Fibroblast of skin of back (primary cell): ENCODE measurements around the gene FMOD.
"Not testable (repeated sequence)": the region's sequence is repeated elsewhere in the genome, so short reads cannot be mapped to it uniquely, and the experiment has no call there.

Experiments used
- DNase-seq: peaks from one replicate; pipeline ENCODE4 v3.0.0-alpha.2; 2013

Gene FMOD

DNA sequence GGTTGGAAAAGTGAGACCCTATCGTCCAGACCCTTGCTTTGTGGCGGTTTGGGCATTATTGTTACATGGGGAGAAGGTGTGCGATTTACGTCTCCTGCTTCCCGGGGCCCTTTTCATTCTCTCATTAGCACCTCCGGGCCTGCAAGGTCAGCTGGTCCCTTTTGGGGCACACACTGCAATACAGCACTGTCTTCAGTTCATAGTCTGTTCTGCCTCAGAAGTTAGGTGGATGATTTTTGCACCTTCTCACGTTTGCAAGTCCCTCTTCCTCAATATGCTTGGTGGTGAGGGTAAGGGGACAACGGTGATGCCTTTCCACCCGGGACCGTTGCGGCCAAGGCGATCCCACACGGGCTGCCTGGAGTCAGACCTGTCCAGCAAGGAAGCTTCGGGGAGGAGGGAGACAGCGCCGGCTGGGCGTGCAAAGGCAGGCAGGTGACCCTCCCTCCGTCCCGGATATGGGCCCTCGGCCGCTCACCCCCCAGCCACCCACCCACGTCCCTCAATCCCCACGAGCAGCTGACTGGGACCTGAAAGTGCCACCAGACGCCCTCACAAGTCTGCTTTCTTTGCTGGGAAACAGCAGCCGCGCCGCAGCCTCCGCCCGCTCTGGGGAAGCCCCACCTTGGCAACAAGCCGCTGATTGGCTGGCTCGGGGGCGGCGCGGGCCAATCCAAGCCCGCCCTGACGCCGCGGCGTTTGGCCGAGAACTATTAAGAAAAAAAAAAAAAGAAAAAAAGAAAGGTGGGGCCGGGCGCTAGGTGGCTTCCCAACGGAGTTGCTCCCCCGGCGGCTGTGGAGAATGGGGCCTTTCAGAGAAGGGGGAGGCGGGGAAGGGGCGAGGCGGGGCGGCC is 23.9 kb downstream of the FMOD start:
- peak; percentile 82 for DNase-seq

GRCh38 chr1:203325418-203326091 is 25.4 kb downstream of the FMOD start:
- DNase-seq: no peak

GRCh38 chr1:203325026-203325417 is 25.9 kb downstream of the FMOD start:
- DNase-seq: no peak

DNA sequence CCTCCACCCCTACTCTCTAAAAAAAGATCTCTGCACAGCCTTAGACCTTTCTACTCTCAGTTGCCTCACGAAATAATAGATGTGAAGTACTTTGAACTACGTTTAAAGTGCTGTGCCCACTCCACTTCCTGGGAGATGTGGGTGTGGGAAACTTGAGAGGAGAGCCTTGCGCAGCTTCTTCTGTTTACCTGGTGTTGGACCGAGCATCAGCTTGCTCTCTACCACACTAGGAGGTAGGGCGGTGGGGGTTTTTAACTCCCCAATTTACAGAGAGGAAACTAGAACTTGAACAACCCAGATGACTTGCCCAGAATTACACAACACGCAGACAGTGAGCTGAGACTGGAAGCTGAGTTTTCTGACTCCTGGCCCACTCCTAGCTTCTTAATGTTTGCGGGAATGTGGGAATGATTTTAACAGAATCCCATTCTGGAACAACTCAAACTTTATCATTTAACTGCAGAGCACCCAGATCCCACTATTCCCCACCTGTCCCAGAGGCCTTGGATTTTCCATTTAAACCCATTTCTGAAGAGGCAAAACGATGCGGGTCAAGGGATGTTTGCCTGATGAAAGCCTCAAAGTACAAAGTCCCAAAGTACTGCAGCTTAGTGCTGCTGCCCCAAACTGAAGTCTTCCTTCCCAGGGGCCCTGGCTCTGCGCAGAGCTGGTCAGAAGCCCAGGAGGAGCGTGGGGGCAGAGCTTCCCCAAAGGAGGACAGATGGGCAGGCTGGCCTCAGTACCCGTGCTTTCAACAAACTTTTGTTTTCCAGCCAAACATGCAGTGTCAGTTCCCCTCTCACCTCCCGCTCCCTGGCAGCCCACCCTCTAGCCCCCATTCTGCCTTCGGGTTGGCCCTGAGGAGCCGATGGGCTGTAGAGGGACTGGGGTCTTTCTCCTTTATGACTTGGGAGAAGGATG is 26.6 kb downstream of the FMOD start:
- DNase-seq: no peak

- DNase-seq: no peak
Observed at GRCh38 chr1:203323587-203323986, 27.3 kb downstream of the FMOD start.

- DNase-seq: no peak
Observed at GRCh38 chr1:203322500-203323179, 28.3 kb downstream of the FMOD start.

DNA sequence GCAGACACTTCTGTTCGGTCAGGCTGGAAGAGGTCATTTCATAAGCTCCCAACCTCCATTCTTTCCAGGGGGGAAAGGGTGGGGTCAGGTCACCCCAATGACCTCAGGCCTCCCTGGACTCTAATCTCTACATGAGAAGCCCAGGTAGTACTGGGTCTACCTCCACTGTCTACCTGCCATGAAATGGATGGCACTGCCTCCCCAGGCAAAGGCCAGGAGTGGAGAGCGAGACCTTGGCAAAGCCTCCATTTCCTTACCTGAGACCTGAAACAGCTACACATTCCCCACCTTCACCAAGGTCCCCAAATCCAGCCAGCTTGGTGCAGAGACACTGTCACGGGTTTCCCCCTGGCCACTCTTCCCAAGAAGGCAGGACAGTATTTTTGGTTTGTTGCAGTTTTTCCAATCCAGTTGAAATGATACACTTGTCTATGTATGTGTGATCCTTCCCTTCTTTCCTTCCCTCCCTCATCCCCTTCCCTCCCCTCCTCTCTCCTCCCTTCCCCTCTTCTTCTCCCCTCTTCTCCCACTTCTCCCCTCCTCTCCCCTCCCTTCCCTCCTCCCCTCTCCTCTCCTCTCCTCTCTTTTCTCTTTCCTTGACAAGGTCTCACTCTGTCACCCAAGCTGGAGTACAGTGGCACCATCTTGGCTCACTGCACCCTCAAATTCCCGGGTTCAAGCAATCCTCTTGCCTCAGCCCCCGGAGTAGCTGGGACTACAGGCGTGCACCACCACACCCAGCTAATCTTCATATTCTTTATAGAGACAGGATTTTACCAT is 29.5 kb downstream of the FMOD start:
- no peak for DNase-seq

- DNase-seq: peak; percentile 24
Observed at GRCh38 chr1:203320591-203321272, 30.2 kb downstream of the FMOD start.

DNA sequence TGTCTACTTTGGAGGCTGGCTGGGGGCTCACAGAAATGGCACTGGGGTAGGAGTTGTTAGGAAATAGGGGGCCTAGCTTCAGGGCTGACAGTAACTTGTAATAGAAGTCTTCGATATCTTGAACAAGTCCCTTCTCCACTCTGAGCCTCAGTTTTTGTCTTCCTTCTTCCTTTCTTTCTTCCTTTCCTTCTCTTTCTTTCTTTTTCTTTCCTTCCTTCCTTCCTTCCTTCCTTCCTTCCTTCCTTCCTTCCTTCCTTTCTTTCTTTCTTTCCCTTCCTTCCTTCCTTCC is 32.7 kb downstream of the FMOD start:
- no peak for DNase-seq

DNA sequence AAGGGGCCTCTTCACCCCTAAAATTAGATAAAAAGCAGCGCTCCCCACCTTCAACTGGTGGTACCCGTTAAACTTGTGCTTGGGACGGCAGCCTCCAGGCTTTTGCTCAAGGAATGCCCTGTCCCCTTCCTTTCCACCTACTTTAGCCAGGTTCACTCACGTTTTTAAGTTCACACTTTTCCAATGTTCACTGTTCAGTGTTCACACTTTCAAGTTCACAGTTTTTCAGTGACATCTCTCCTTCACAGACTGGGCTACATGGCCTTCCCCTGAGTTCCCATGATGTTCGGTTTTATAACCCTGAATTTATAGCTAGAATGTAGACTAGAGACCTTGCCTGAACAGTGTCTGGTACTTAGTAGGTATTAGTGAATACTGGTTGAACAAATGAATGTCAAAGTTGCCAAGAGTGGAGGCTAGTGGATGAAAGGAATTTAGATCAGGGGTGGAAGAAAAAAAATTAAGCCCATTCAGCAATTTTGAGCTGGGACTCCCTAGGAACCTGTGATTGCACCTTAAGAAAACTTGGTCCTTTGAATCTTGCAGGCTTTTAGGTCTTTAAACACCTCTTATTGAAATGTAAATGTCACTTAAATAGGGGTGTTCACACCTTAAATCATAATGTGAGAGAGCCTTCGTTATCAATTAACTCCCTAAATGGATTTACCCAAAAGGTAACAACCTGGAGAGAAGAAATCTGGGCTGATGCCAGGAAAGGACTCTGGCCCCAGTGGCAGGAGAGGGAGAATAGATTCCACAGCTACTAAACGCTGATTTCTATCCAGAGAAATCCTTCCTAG is 33.3 kb downstream of the FMOD start:
- DNase-seq: no peak

DNA sequence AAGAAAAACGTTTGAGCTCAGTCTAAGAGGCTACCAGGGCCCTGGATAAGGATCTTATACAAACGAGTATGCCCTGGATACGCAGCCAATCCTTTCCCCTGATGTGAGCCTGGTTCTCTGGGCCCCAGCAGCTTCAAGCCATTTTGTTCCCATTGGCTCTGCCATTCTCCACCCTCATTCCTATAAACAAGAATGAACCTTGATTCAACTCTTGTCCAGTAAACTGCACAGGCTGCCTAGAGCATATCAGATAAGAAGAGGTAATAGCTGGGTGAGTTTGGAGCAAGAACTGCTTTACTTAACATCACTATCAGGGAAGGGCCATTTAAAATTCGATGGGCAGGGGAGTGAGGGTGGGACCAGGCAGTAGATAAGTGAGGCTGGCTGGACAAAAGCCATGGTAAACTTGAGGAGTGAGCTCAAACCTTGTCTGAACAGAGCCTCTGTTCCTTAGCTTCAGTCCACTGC is 34.3 kb downstream of the FMOD start:
- no peak for DNase-seq

DNA sequence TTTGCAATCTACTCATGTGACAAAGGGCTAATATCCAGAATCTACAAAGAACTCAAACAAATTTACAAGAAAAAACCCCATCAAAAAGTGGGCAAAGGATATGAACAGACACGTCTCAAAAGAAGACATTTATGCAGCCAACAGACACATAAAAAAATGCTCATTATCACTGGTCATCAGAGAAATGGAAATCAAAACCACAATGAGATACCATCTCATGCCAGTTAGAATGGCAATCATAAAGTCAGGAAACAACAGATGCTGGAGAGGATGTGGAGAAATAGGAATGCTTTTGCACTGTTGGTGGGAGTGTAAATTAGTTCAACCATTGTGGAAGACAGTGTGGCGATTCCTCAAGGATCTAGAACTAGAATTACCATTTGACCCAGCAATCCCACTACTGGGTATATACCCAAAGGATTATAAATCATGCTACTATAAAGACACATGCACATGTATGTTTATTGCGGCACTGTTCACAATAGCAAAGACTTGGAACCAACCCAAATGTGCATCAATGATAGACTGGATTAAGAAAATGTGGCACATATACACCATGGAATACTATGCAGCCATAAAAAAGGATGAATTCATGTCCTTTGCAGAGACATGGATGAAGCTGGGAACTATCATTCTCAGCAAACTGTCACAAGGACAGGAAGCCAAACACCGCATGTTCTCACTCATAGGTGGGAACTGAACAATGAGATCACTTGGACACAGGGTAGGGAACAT is 36.7 kb downstream of the FMOD start:
- DNase-seq: not testable (repeated sequence)

DNA sequence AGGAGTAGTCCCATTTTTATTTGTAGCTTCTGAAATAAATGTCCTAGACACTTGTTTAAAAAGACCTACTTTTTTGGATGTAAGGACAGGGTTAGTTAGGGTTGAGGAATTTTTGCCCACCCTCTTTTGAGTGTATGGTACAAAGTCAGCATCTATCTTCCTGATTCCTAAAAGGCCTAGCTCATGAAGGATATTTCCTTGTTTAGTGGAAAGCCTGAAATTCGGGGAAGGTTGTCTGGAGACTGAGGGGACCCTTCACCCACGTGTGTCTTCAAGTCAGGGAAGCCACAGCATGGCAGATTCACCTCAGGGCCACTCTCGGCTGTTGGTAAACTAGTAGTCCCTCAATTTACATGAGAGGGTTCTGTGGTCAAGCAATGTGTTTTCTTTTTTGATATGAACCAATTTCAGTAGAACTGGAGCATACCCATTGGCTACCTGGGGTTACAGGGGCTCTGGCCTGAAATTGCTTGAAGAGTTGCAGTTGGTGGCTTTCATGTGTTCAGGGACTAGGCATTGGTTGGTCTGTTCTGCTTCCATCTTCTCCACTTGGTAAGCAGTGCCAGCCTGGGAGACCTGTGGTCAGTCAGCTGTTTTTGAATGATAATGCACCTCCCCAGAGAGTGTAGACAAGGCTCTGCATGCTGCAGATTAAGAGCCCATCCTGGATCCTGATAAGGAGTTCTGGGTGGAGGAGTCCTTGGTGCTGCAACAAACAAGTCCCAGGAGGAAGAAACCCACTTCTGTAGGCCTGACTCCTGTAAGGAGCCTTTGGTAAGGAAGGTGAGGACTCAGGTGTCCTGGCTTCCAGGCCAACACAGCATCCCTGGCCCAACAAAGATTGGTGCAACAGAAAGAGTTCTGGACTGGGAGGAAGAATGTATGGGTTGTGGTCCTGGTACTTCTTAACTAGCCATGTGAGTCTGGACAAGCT is 39.3 kb downstream of the FMOD start:
- no peak for DNase-seq

GRCh38 chr1:203308923-203309331 is 42.0 kb downstream of the FMOD start:
- no peak for DNase-seq

DNA sequence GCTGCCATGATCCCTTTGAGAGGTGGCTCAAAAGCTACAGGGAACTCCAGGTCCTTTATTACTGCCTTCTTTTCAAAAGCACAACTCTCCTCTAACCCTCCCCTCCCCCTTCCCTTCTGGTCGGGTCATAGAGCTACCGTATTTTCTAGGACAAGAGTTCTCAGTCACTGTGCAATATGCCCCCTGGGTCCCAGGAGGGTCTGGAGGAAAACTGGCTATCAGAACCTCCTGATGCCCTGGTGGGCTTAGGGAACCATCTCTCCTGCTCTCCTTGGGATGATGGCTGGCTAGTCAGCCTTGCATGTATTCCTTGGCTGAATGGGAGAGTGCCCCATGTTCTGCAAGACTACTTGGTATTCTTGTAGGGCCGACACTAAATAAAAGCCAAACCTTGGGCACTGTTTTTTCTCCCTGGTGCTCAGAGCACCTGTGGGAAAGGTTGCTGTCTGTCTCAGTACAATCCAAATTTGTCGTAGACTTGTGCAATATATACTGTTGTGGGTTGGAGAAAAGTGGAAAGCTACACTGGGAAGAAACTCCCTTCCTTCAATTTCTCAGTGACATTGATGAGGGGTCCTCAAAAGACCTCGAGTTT is 42.5 kb downstream of the FMOD start:
- DNase-seq: no peak

GRCh38 chr1:203307641-203308126 is 43.2 kb downstream of the FMOD start:
- DNase-seq: no peak

- DNase-seq: no peak
Observed at GRCh38 chr1:203306965-203307541, 43.9 kb downstream of the FMOD start.
